Stimulated activated CD4-positive, alpha-beta T cell treated with anti-CD3 and anti-CD28 coated beads, Interleukin-4, amount 100 ng/mL, for 24 hours (primary cell): Measurements from ENCODE around the gene ANKRD49.
"Not testable (repeated sequence)": the region's sequence is repeated elsewhere in the genome, so short reads cannot be mapped to it uniquely, and the experiment has no call there.

Experiments
- DNase-seq: peaks from one replicate; pipeline ENCODE4 v3.0.0-alpha.2; 2020

ANKRD49 gene, protein sequence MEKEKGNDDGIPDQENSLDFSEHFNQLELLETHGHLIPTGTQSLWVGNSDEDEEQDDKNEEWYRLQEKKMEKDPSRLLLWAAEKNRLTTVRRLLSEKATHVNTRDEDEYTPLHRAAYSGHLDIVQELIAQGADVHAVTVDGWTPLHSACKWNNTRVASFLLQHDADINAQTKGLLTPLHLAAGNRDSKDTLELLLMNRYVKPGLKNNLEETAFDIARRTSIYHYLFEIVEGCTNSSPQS

DNA sequence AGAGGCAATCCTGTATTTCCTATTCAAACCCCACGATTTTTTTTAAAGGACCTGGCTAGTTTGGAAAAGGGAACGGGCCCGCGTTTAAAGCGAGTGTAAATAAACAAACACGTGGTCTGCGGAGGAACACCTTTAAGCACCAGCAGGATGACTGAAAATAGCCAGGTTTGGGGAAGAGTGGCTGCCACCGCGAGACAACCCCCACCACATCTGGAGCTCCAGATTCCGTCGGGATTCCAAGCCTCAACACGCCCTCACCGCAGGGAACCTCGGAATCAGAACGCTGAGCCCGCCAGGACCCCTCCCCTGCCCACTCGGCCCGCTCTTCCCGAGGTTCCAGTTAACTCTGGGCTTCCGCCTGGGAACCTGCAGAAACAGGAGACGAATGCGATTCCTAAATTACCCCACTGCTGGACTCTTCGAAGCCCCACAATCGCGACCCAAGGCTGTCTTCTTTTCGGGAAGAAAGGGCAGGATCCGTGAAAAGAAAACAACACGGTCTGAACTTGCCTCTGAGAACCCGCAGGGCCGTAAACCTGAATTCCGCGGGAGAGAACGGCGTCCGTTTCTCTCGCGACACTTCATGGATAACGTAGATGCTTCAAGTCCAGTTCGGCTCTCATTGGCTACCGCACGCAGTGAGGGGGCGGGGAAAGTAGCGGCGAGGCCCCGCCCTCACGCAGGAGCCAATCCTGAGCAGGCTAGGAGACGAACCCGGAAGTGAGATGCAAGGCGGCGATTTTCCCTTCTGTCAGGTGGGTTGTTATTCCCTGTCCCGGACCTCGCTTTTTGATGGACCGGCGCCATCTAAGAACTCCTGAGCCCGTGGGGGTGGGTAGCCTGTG lies at the start of gene ANKRD49, which contains the start of gene MRE11:
ANKRD49 (plus strand) TSS at position 704 of the 845 bp plus-strand sequence. CDS start 2,710 bp downstream, outside the sequence.
MRE11 (minus strand) TSS at position 564 of the 845 bp plus-strand sequence. CDS start 1,043 bp downstream, outside the sequence.
- peak; percentile 97 for DNase-seq

DNA sequence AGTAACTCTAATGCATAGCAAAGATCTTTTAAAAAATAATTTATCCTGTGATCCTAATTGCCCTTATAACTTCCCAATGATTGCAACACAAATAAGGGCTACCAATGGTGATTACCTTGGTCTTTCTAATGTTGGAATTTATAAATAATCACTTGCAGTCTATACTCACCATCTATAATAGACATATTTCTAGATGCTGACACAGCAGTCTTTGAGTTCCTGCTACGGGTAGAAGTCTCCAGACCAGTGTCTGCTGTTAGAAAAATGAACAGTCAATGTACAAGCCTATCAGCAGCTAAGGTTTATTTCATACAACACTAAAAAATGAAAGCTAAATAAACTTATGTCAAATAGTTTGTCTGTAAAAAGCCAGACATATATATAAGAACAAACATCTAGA lies 48.1 kb upstream of the ANKRD49 start:
- no peak for DNase-seq

DNA sequence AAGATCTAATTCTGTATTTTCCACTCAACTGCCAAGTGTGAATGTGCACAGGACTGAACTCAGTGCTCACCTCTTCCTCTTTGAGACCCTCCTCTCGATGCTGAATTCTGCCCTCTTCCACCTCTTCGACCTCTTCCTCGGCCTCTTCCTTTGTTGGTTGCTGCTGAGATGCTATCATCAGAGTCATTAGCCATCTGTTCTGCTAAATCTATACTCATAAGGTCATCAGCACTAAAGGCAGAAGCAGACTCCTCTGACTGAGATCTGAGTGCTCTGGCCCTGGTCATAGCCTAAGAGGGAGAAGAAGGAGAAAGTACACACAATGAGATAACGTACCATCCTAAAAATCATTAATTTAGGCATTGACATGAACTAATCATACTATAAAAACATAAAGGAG lies 46.6 kb upstream of the ANKRD49 start:
- DNase-seq: no peak

DNA sequence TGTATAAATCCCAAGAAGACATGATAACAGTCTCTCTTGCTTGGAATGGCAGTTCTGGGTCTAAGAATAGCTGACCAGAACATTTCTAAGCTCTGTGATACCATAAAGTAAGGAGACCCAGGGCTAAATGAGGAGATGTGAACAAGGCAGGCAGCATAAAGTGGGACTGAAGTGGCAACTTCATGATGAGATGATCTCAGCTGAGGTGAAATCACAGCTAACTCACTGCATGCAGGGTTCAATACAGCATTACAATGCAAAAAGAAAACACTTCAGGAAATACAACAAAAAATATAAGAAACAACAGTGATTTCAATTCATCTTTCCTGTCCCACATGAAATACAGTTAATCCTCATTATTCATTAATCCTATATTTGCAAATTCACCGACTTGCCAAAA lies 44.8 kb upstream of the ANKRD49 start:
- no peak for DNase-seq

DNA sequence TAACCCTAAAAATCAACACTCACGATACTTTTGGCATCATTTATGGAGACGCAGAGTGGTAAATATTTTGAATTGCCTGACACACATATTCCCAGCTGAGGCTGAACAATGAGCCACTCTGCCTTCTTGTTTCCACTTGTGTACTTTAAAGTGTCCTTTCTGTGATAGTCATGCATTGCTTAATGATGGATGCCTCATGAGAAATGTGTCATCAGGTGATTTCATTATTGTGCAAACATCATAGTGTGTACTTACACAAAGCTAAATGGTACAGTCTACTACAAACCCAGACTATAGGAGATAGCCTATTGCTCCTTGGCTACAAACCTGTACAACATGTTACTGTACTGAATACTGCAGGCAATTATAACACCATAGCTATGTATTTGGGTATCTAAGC lies 44.3 kb upstream of the ANKRD49 start:
- no peak for DNase-seq

DNA sequence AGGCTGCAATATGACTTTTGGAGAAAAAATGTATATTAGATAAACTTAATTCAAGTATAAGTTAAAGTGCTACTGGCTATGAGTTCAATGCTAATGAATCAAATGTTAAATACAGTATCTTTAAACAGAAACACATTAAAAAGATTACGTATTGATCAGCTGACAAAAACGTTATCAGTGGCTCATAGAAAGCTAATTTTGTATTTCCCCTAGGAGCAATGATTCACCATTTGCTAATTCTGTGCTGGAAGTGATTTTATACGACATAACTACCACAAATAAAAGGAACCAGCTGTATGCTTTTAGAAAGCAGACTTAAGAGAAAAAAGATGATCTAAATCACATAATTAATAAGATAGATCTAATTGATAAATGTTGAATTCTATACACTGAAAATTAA lies 43.7 kb upstream of the ANKRD49 start:
- no peak for DNase-seq

DNA sequence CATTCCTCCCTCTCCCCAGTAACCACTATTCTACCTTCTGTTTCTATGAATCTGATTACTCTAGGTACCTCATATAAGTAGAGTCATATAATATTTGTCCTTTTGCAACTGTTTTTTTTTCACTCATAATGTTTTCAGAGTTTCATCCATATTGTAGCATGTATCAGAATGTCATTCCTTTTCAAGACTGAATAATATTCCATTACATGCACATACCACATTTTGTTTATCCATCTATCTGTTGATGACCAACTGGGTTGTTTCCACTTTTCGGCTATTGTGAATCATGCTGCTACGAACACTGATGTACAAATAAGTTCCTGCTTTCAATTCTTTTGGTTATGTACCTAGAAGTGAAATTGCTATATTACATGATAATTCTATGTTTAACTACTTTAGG lies 40.8 kb upstream of the ANKRD49 start:
- DNase-seq: no peak

DNA sequence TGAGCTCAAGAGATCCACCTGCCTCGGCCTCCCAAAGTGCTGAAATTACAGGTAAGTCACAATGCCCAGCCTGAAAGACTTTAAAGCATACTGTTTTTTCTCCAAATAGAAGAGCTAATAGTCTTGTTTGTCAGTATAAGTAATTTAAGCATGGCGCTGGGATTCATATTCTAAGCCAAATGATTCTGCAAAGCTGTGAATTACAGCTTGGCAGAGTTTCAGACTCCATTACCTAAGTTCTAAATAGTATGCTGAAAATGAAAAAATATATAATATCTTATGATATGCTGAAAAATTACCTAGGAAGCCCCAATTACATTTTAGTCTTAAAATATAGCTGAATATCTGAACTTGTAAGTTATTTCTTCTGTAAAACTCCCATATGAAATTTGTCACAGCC lies 39.5 kb upstream of the ANKRD49 start:
- DNase-seq: no peak

DNA sequence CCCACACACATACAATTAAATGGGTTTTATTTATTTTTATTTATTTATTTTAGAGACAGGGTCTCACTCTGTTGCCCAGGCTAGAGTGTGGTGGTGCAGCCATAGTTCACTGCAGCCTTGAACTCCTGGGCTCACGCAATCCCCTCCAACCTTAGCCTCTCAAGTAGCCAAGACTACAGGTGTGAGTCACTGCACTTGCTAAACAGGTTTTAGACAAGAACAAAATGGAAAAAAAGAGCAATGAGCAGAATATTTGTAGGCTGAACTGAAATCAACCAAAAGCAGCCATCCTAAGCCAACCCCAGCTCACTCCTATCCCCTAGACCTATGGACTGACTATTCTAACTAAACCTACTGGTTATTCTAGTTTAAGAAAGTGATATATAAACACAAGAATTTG lies 37.9 kb upstream of the ANKRD49 start:
- DNase-seq: no peak

DNA sequence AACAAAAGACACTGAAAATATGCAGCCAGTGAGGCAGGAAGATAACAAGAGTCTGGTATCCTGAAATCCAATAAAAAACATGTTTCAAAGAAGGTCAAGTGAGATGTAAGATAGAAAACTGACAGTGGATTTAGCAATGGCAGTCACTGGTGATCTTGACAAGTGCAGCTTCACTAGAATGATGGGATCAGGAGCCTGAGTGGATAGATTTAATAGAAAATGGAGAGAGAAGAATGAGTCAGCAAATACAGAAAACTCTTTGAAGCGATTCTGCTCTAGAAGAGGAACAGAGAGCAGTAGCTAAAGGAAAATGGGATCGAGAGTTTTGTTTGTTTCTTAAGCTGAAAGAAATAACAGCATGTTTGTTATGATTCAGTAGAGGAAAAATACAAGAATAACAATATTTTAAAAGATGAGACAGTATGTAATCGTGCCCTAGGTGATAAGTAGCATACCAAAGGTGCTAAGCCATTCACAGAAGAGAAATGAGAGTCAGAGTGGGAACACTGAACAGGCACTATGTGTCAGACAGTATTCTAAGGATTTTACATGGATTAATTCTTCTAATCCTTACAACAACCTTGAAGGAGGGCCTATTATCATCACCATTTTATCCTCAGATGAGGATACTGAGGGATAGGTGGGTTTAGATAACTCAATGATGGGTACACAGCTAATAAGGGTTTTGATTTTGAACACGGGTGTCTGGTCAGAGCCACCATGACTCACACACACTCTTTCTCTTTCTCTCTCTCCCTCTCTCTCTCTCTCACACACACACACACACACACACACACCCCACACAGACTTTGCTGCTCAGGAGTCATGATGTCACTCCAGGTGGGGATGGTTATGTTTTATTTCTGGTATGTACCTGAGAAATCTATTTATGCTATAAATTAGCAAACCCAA lies 36.4 kb upstream of the ANKRD49 start:
- no peak for DNase-seq

DNA sequence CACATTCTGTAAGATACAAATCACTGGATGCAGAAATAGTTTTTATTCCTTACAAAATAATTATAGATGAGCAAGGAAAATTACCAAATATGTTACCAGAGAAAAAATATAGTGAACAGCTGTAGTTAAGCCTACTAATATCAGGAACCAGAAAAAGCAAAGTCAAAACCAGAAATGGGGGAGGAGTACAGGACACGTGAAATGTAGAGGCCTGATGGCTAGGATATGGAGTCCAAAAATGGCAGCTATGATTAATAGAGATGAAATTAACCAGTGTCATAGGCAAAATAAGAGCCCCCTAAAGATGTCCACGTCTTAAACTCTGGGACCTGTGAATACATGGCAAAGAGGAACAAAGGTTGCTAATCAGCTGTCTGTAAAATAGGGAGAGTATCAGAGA lies 34.2 kb upstream of the ANKRD49 start:
- no peak for DNase-seq

DNA sequence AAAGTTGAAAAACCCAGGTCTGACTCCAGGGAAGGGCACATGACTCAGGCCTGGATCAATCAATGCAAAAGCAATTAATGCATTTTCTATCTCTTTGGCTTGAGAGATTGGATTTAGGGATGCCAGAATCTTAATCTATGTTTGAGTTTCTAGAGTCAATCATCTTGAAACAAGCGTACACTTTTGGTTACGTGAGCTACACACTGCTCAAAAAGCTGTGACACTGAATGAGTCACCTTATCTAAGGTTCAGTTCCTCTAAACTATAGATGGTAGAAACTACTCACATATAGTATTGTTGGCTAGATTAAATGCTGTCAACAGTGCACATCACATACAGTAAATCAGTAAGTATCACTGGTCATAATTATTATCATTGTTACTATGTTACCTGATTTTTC lies 24.4 kb upstream of the ANKRD49 start:
- no peak for DNase-seq

DNA sequence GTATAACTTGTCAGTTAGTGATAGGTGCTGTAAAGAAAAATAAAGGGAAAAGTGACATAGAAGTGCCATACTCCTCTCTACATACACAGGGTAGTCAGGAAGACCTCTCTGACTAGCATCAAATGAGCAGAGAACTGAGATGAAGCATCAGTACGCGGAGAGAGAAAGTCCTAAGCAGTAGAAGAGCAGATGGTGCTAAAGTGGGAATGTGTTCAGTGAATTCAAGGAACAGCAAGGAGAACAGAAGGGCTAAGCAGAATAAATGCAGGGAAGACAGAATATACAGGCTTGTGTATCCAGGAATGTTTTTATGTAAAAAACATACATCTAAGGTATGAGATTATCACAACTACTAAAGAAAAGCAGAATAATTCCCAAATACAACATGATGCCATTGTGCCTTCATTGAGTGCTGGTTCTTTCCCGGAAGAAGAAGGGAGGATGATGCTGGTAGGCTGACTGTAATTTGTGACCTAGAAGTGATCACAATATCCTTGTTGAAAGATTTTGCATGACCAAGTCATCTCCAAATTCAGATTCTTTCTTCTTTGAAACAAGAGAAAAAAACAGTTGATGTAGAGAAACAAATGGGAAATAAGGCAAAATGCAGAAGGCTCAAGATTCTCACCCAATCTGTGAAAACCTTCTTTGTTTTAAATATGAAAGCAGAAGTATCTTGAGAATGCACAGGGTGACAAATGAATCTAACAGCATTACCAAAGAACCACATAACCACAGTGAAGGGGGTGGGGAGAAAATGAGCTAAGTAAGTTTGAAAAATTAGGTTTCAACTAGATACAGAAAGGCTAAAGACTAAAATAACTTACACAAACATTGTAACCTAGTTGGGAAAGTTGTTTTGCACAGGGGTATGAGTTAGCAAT lies 20.6 kb upstream of the ANKRD49 start:
- no peak for DNase-seq

DNA sequence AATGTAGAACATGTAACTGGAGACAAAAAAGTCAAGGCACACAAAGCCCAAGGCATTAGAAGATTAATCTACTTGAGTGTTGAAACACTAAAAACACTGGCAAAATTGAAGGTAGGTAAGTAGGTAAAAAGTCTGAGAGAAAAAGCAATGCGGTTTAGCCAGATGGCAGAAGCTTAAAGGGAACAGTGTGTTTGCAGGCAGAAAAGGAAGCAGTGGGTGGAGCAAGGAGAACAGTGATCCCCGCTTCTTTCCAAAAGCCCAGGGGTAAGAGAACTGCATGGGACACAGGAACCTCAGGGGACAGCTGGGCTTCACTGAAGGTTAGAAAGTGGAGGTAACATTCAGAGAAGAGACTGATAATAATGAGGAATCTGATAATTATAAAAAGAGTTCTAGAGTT lies 16.2 kb upstream of the ANKRD49 start:
- no peak for DNase-seq

DNA sequence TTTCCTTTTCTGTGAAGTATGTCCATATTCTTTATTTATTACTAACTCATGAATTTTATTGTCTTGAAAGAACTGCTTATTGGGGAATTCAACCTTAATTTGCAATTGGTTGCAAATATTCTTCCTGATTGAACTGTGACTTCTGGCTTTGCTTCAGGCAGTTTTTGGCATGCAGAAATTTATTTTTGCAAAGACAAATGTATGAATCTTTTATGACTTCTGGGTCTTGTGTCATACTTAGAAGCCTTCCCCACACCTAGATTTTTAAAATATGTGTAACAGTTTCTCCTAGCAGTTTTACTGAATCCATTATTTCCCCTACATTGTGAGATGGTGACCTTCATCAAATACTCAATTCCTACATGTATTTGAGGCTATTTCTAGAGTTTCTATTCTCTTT lies 12.4 kb upstream of the ANKRD49 start:
- no peak for DNase-seq

DNA sequence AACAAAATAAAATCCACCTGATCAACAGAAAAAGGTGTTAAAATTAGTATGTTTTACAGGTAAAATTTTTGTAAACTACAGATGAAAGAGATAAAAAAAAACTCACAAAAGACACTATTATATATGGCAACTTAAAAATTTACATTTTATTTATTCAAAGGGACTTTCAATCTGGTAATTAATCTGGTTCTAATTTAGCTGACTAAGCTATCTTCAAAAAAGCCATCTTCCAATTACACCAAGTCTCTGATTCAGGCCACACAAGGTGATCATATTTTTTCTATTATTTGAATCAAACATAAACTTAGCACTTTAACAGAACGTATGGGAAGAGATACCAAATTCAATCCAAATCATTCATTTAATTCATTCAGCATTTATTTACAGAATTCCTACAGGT lies 7.7 kb upstream of the ANKRD49 start:
- DNase-seq: no peak

DNA sequence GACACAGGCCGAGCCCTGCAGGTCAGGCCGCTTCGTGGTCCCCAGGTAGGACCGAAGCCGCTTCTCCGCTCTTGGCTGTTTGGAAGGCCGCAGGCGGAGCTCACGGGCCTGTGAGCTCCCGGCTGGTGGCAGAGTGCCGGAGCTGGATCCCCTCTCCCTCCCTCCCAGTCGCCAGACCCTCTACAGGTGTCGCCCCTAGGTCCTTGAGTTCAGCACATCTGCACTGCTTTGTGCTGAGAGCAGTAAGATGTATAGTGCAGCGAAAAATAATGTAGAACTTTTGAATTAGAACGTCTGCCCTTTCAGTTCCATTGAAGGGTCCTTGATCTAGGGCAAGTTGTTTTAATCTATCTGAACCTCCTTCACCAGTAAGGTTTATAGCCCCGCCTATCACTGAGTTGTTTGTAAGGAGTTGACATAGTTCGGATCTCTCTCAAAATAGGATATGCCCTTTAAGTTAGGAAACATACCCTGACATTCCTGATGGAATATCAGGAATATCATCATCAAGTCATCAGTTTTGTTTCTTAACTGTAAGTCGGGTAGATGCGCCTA lies 419 bp downstream of the ANKRD49 start:
- DNase-seq: no peak

DNA sequence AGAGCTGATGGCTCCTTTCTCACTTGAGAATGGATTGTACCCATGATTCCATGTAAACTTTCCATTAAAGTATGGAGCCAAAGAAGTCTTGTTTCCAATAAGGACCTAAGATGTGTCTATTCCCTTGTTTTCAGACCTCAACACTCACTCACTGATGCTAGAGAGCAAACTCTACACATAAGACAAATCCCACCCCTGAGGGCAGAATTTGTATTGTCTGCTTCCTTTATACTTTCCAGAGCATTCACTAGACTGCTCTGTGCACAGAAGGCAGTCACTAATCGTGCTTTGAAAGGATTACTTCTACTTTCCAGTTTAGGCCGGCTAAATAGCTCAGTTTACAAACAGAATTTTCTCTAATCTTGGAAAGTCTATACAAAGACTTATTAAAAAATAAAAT lies 6.4 kb downstream of the ANKRD49 start:
- DNase-seq: no peak

DNA sequence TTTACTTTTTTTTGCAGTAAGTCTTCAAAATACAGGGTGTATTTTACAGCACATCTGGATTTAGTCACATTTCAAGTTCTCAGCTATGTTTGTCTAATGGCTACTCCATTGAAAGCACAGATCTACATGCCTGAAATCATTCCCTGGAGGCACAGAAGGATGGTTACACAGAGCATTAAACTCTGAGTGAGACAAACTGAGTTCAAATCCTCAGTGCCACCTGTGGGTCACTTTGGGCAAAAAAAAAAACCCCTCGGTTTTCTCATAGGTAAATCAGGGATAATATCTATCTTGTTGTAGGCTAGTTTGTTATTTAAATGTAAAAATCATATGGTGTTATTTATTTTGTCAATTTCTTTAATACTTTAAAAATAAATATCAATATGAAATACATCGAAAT lies 7.7 kb downstream of the ANKRD49 start:
- DNase-seq: no peak

DNA sequence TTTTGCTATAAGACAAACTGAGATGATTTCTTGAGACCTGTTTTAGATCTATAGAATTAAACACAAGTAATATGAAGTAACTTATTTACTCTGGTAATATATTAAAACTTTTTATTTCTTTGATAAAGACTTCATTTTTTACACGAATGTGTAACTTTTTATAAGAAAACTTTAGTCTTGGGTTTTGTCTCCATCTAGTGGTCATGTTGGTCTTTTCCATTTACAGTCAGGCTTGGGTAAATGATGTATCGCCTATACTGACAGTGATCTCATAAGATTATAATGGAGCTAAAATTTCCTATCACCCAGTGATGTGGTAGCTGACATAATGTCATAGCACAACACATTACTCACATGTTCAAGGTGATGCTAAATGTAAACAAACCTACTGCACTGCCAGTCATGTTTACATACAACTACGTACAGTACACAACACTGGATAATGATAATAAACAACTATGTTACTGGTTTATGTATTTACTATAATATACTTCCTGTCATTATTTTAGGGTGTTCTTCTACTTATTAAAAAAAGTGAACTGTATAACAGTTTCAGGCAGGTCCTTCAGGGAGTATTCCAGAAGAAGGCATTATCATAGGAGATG lies 11.0 kb downstream of the ANKRD49 start:
- DNase-seq: no peak

DNA sequence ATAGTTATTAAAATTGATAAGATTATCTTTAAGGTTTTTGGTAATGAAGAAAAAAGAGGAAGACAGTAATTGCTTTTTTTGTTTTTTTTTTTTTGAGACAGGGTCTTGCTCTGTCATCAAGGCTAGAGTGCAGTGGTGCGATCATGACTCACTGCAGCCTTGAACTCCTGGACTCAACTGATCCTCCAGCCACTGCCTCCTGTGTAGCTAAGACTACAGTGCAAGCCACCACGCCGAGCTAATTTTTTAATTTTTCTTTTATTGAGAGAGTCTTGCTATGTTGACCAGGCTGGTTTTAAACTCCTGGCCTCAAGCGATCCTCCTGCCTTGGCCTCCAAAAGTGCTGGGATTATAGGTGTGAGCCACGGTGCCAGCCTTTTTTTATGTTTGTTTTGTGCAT lies 12.7 kb downstream of the ANKRD49 start:
- DNase-seq: not testable (repeated sequence)

DNA sequence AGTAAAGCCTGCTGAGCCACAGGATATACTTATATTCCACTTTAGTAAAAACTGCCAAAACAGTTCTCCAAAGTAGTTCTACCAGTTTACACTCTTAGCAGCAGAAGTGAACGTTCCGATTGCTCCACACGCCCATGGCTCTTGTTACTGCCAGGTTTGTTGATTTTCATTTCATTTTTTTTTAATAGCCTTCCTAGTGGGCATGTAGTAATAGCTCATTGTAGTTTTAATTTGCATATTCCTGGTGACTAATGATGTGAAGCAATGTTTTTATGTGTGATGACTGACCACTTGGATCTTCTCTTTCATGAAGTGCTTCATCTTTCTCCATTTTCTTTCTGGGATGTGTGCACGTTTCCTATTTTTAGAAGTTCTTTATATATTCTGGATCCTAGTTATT lies 13.7 kb downstream of the ANKRD49 start:
- no peak for DNase-seq
